NT2/D1 (cell line): Measurements from ENCODE around the gene PMS2.

Experiments used
- SUZ12 ChIP-seq: IDR thresholded peaks from 2 replicates; pipeline ENCODE4 v1.6.1; 2011; ENCODE audit not compliant: insufficient read length, insufficient read depth; ENCODE audit errors: extremely low read depth
- YY1 ChIP-seq: IDR thresholded peaks from 2 replicates; pipeline ENCODE4 v1.6.1; 2011; ENCODE audit not compliant: insufficient read length, insufficient read depth
- ZNF274 ChIP-seq: IDR thresholded peaks from 2 replicates; pipeline ENCODE4 v1.6.1; 2011; ENCODE audit warnings: mild to moderate bottlenecking, low read depth, low read length

GRCh38 chr7:6007386-6007785, 1.5 kb downstream of the PMS2 start:
- no peak for TF ChIP-seq YY1
- TF ChIP-seq ZNF274, result no peak
- TF ChIP-seq SUZ12, result no peak
